ENCODE measurements around the gene TBXAS1.

The TBXAS1 gene

DNA sequence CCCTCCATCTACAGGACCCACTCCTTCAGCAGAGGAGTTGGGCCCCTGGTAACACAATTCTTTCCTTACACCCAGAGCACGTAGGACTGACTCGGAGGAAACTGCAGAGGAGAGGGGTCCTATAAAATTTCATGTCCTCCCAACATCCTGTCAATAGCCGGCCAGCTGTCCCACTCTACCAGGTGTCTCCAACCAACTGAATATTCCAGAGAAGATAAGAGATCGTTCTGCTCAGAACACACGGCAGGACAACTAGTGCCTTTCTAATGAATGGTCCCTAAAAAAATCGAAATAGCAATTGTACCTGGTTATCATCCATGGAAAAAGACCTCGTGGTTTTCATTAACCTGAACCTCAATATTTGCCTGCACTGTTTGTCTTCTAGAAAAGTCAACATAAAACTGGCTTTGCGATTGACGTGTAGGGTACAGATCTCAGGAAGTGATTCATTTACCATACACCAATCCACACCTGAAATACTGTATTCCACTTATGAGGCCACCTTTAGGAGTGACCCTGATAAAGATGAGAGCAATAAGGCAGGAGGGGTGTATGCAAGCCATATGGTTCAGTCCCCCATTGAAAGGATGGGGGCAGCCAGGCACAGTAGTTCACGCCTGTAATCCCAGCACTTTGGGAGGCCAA lies 121.9 kb downstream of the TBXAS1 start:
- no peak for DNase-seq

DNA sequence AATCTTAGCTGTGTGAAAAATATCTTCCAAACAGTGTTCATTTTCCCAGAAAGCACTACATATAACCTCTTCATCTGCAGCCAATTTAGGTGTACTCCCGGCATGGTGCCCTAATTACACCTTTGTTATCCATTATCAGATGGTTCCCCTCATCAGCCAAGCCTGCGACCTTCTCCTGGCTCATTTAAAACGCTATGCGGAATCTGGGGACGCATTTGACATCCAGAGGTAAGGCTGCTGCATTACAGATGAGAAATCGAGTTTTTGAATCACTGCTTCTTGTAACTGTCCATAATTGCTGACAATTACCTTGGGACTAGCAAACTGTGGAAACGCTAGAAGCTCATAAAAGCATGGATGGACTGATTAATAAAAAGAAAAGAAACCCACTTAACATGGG lies 124.2 kb downstream of the TBXAS1 start:
- DNase-seq, result no peak

DNA sequence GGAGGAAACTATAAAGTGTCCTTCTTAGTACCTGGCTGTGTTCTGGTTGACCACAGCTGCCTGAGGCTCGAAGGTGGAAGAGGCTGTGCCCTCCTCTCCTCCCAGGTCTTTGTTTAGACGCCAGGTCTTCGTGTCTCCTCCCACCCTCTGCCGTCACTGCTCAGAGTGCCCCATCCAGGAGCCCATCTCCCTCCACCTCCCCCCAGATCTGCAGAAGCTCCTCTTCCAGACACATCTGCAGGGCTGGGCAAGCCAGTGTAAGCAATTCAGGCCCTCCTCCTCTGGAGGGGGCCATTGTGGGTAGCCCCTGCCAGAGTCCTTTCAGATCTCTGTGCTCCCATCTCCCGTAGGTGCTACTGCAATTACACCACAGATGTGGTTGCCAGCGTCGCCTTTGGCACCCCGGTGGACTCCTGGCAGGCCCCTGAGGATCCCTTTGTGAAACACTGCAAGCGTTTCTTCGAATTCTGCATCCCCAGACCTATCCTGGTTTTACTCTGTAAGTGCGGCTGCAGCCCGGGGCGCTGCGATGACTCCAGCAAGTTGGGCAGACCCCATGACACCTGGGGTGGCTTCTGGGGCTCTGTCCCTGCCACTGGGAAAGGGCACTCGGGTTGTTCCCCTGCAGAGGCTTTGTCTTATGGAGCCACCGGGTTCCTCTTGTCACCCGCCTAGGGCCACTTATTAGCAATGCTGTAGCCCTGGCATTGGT lies 126.2 kb downstream of the TBXAS1 start:
- no peak for DNase-seq

DNA sequence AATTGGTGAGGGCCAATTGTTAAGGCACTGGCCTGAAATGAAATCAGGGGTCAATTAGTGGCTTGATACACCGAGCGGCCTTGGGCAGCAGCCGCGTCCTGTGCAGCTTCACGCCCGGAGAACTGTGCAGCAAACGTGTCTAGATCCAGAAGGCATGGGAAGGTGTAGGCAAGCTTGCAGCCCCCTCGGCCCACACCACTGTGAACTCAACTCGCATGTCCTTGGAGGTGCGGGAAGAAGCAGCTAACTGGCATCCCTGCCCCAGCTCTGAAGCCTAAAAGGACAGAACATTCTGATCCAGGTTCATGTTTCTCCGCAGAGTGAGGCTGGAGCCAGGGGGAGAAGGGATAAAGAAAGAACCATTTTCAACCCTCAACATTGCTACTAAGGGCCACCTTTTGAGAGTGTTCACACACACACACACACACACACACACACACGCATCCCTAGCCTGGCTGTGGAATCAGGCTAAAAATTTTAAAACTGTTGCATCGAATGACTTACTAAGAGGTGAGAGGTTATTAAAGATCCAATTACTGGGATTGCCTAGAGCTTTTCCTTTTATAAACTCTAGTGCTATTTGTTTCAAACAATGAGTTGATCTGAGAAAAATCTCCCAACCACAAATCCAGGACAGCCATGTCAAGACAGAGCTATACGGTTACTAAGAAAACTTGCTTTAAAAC lies 129.7 kb downstream of the TBXAS1 start:
- DNase-seq, result no peak

DNA sequence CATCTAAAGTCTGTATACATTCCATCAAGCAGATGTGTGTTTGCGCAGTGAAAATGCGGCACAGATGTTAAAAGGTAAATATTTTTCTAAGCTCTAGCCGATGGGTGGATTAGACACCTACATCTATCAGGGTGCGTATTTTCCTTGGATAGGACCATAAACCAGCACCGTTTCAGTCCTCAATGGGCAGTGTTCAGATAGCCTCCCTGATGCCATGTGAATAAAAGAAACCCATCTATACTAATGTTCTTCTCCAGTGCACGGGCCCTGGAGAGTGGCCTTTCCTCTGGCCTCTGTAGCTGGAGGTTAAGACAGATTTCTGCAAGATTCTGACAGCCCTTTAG lies 130.2 kb downstream of the TBXAS1 start:
- DNase-seq, result no peak

DNA sequence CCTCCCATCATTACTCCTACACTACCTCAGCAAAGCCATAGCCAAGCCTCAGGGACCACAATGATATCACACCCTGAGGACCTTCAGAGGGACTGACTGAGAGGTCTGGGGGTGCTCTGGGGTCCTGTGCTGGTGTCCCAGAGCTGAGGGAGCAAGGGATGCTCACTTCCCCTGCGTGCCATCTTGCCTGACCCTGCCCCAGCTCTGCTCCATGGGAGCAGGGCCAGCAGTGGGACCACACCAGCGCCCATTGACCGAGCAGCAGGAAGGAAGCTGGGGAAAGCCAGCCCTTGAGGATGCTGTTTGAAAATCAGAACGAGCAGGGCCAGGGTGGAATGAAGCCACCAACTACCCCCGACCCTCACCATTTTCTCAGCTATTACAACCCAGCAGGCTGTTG lies 130.7 kb downstream of the TBXAS1 start:
- no peak for DNase-seq

DNA sequence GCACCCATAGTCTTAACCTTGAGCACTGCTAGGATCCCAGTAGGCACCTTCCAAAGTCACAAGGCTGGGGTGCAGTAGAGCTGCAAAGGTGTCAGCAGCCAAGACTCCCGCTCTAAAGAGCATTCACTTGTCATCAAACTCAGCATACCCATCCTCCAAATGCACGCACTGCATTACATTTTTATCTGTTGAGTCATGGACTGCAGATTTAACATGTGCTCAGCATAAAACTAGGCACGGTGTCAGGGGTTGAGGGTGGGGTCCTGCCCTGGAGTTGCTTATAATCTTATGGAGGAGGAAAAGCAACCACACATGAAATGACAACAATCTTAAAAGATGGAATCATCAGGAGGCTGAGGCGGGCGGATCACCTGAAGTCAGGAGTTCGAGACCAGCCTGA lies 131.1 kb downstream of the TBXAS1 start:
- no peak for DNase-seq

DNA sequence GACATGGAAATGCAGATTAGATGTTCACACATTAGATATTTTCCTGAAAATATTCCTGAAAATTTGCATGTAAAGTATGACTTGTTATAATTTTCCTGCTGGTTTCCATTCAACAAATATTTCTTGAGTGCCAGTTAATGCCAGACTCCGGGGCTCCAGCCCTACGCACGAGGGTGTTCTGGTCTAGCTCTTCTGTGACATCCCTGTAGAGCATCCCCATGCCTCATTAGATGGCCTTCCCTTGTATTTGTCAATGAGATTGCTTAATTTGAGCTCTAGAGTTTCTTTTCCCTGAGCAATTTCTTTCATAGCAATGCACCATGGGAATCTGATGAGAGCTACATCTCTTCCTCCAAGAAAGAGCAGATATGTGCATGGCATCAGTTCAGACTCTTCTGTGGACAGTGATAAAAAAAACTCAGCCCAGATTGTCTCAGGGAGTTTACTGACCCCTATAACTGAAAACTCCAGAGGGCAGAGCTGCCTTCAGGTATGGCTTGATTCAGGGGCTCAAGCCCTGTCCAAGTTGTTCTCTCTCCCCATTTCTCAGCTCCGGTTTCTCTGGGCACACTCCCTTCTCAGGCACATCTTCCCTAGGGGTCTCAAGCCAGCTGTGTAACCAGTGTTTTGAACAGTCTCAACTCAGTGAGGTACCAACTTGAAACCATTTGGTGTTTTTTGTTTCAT lies 137.0 kb downstream of the TBXAS1 start:
- no peak for DNase-seq

DNA sequence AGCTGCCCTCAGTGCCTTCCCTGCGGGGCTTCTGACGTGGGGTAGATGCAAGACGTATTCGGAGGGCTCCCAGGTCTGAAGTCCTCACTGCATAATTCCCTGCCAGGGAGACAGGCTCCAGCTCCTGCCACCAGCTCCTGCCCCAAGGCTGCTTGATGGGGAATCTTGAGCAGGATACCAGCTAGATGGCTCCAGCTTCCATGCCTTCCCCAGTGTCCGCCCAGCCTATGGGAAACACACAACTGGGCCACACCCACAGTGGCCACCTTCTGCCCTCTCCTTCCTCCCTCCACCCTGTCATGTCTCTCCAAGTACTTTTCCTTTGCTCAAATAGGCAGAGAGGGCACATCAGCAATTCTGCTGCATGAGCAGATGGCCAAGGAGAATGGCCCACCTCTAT lies 137.9 kb downstream of the TBXAS1 start:
- no peak for DNase-seq

DNA sequence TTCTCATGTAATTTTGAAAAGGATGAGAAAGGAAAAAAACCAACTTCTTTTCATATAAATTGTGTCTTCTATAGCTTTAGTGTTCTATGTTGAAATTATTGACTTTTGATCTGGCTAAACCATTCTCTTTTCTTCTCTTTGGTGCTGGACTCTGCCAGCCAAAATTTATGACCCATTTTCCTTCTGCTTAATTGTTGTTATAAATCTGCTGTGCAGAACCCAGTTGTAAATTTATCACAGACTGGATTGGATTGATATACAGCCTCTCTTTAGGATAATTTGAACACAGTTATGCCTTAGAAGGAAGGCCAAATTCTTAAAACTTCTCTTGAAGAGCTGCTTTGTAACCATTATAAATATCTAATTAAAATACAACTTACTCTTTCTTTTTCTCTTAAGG lies 139.9 kb downstream of the TBXAS1 start:
- DNase-seq, result no peak

DNA sequence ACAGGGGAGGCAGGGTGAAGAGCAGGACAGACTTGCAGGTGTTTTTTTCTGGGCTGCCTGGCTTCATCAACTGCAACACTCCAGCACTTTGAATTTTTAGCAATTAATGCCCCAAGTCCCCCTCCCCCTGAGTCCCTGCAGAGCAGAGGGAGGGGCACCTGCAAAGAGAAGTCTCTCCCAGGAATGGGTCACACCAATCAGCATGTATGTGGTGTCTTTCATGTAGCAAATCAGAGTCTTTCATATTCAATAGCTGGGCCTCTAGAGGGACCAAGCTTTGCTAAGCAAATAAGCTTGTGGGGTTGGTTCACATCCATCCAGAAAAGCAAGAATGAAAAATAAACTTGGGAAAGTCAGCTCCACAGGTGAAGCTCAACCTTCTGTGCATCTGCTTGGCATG lies 143.0 kb downstream of the TBXAS1 start:
- no peak for DNase-seq

DNA sequence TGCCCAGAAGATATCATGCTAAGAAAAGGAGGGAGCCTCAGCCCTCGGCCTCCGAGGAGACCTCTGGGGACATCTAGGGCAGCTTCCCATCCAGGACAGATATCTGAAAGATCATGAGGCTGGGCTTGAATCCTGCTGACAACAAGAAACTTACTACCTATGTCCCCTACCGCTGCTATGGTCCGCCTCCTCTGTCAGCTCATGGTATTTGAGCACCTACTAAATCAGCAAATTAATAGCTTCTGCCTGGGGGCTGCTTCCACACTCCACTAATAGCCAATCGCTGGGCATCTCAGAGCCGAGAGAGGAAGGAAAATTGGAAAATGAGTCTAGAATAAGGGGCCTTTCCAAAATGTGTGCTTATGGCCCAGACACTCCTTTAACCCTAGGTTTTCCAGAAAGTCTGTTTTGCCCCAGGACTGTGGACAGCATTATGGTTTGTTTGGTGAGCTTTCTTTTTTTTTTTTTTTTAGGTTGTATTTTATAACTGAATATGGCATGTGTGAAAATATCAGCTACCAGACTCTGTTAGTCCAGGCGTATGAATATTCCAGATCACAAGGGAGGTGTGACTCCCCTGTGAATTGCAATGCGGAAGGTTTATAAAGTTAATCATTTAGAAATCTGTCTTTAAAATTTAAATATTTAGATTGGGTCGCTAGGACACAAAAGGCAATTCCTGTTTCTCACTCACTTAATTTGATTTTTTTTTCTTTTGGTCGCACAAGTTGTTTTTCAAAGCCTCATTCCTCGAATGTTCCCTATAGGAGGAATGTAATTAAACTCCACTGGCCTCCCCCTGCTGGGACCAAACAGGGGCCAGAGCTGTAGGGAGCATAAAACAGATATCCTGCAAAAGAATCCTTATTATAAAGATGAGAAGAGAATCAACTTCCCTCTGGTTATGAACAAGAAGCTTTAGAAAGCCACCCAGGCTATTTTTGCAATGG lies 144.3 kb downstream of the TBXAS1 start:
- DNase-seq, result no peak

DNA sequence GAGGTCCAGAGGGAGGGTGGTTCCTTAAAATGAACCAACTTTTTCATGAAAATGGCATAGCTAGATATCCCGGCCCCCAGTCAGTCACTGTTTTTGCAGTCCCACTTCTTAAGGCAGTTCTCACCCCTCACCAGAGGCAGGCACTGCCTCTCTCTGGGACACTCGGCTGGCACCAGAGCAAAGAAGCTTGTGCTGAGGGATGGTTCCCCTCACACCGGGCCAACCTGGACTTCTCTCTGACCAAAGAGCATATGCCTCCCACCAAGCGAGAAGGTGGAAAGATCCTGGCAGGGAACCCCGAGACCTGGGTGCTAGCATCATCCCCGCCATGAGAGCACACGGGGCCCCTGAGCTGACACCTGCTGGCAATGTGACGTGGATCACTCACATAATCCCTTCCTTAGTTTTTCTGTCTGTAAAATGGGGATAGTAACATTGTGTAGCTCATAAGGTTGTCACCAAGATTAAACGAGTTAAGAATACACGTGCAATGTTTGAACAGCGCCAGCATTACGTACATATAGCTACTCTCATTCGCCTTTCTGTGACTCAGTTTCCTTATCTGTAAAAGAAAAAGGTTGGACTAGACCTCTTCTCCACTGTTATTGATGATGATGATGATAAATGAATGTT lies 145.2 kb downstream of the TBXAS1 start:
- no peak for DNase-seq

DNA sequence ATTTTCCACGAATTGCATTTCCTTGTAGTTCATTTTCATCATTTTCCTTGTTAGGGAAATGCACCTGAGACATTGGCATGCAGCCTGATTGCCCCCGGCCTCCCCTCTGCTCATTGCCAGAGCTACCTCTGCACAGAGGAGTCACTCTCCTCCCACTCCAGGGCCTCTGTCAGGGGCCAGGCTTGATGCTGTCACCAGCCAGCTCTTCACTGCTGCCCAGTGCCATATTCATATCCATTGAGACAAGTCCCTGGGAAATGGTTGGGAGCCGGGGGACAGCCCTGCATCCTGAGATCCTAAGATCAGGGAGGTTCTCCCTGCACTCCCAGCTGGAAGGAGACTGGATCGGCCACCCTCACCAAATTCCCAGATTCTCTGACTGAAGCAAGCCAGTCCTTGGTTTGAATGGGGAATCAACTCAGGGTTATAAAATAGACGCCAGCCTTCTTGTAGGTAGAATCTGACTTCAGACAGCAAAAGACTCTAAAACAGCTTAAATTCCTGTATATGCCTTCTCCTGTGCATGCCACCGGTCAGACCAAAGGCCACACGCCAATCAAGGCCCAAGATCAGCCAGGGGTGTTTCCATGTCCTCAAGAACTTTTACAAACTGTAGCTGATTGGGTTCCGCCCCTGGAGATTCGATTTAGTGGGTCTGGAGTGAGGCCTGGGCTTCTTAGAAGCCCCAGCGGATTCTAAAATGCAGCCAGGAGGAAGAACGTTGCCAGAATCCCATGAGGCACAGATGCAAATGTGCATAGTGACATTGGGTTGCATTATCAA lies 147.2 kb downstream of the TBXAS1 start:
- DNase-seq, result no peak

DNA sequence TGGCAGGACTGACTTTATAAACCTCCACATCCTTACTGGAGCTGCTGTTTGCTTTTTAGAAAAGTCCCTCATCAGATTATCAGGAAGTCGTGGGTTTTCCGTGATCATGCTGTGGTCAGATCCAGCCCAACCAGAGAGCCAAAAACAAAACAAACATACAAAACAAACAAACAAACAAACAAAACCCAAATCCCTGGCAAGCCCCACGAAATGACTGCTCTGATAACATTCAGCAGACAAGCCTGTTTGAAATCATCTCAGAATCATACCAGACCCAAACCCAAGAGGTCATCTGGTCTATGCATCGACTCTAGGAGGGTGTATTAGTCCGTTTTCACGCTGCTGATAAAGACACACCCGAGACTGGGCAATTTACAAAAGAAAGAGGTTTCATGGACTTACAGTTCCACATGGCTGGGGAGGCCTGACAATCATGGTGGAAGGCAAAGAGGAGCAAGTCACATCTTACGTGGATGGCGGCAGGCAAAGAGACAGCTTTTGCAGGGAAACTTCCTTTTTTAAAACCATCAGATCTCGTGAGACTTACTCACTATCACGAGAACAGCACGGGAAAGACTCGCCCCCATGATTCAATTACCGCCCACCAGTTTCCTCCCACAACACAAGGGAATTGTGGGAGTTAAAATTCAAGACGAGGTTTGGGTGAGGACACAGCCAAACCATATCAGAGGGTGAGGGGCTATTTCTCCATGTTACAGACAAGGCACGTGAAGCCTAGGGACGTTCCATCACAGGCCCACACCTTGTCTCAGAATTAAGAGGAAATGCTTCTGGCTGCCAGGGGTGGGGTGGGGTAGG lies 148.0 kb downstream of the TBXAS1 start:
- DNase-seq, result no peak

DNA sequence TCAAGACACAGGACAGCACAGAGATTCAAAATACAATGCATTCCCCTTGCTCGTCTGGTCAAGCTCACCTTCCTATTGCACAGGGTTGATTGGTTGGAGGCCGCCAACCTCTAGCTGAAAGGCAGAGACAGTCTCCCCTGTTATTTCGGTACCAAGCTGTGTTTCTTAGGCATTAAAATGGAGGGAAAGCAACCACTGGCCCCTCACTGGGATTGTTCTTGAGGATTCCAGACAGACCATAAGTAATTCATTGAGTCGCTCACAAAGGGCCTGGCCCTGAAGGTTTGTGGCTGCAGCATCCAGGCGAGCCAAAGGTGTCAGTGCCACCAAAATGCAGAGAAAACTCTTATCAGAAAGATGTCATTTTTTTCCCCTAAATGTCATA lies 152.4 kb downstream of the TBXAS1 start:
- no peak for DNase-seq

DNA sequence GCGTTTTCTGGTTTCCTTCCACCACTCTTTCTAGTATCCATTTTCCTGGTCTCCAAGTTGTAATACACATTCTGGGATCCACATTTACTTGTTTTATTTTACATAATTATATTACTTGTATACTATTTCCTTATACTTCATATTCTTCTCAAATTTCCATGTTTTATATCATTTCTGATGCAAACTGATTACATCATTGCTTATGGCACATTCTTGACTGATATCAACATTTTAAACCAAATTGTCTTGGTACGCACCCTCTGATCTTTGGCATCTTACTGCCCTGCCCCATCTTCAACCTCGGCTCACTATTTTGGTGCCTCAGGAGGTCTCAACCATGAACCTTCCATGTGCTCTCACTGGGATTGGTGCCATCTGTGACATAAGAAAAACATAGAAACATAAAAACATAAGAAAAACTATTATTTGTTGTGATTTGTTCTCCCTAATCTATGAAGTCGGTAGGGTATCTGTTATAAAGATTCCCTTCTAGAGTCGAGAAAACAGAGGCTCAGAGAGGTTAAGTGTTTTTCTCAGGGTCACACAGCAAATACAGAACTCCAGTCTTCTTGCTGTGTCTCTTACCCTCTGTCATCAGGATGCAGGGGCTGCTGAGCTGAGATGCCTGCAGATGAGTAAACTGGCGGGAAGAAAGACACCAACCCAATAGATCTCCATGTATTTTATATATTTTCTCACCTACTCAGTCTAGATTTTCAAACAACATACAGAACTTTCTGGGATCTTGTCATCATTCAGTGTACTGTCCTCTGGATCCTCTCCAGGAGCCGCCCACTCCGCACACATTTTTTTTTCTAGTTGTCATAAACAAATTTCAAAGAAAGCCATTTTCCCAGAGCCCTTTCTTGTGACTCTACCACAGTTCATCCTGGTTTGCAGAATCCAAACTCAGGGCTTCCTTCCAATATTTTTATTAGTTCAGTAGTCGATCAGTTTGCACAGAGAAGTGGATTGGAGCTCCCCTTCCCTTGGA lies 154.2 kb downstream of the TBXAS1 start:
- no peak for DNase-seq

DNA sequence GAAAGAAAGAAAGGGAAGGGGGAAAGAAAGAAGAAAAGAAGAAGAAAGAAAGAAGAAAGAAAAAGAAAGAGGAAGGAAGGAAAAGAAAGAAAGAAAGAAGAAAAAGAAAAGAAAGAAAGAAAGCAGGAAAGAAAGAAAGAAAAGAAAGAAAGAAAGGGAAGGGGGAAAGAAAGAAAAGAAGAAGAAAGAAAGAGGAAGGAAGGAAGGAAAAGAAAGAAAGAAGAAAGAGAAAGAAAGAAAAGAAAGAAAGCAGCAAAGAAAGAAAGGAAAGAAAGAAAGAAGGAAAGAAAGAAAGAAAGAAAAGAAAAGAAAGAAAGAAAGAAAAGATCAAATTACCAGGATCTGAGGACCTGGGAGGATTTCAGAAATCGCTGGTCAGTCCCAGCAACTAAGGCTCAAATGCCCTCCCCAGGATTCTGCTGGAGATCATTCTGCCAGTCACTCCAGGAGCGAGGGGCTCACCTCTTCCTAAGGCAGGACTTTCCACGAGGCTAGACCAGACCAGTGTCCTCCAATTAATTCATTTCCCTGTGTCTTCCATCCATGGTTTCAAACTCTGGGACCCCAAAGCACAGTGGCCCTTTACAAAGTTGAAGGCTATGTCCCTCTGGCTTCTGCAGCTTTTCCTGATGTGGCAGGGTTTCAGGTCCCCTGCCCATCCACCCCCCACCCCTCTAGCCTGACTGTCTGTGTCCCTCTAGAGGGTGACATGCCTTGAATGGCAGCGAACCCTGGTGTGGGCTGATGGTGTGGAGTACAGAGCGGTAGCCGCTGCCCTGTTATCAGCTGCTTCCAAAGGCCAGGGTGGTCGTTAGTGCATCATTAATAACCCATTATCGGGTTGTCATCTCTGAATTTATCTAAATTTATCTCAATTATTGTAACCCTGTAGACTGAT lies 155.8 kb downstream of the TBXAS1 start:
- no peak for DNase-seq

All from NCI-H1105 treated with DMSO at 0.1 percent for 48 hours (cell line).